CD4-positive, alpha-beta T cell (primary cell): ENCODE measurements around the gene CAMK2B. TPM values are rescaled to one million over a fixed set of nuclear protein-coding genes. Genes with fewer than 3 reads are reported as not detected.

Experiments used
- ATAC-seq: fragments of 200-7000 bp; cut with Tn5 transposase; one replicate; pipeline ENCODE4 v1.10.0; 2022; ENCODE audit warnings: mild to moderate bottlenecking; ENCODE audit not compliant: poor library complexity
- CTCF ChIA-PET: fragments of 350-600 bp; sonication (Branson Sonifier 250); formaldehyde crosslinking; loops from one replicate; lab custom pipeline; 2021; ENCODE audit warnings: antibody characterized with exemption, inconsistent platforms; lab: Charles Lee
- POLR2A ChIA-PET: fragments of 350-600 bp; sonication (Branson Sonifier 250); formaldehyde crosslinking; loops from one replicate; lab custom pipeline; 2021; ENCODE audit warnings: antibody characterized with exemption, inconsistent platforms; lab: Charles Lee
- DNase-seq, 14 experiments: peaks; one replicate each; pipeline ENCODE4 v3.0.0-alpha.2; 2013 to 2020; ENCODE audit warnings: mixed read lengths in 2 of 14
- H3K27ac ChIP-seq, 2 donors: one replicate each; pipeline versions ENCODE4 v1.5.1 to v1.7.0; 2013; ENCODE audit warnings: low read length in 2 of 2, low read depth in 1 of 2, mild to moderate bottlenecking in 1 of 2
- H3K27me3 ChIP-seq, 2 experiments: 1 replicate in 1 of 2; 2 replicates in 1 of 2; pipeline versions ENCODE4 v1.6.1 to v1.7.0; 2013; ENCODE audit warnings: low read length in 2 of 2, control low read depth in 1 of 2, mild to moderate bottlenecking in 1 of 2, moderate library complexity in 1 of 2; ENCODE audit not compliant: insufficient read depth in 2 of 2, control insufficient read depth in 1 of 2
- H3K36me3 ChIP-seq: one replicate; pipeline ENCODE4 v1.6.1; 2013; ENCODE audit warnings: low read length, control low read depth; ENCODE audit not compliant: insufficient read depth
- H3K4me1 ChIP-seq: one replicate; pipeline ENCODE4 v1.6.1; 2013; ENCODE audit warnings: low read length, control low read depth; ENCODE audit not compliant: insufficient read depth
- H3K4me3 ChIP-seq: one replicate; pipeline ENCODE4 v1.5.1; 2013; ENCODE audit warnings: mild to moderate bottlenecking, low read length, moderate library complexity
- H3K9me3 ChIP-seq, 2 experiments: 1 replicate in 1 of 2; 2 replicates in 1 of 2; pipeline versions ENCODE4 v1.6.1 to v1.7.0; 2013; ENCODE audit warnings: low read length in 2 of 2, mild to moderate bottlenecking in 2 of 2, control low read depth in 1 of 2, moderate library complexity in 1 of 2; ENCODE audit not compliant: control insufficient read depth in 1 of 2, insufficient read depth in 1 of 2
- H3K27ac Mint-ChIP-seq: one replicate; pipeline ENCODE4 v1.8.0; 2020; ENCODE audit warnings: mixed read lengths
- H3K27me3 Mint-ChIP-seq: one replicate; pipeline ENCODE4 v1.8.0; 2021; ENCODE audit warnings: mixed read lengths
- H3K36me3 Mint-ChIP-seq: one replicate; pipeline ENCODE4 v1.8.0; 2021; ENCODE audit warnings: low read depth, mixed read lengths
- H3K4me1 Mint-ChIP-seq: one replicate; pipeline ENCODE4 v1.8.0; 2021; ENCODE audit warnings: low read depth, mixed read lengths
- H3K4me3 Mint-ChIP-seq: one replicate; pipeline ENCODE4 v1.8.0; 2020; ENCODE audit warnings: mild to moderate bottlenecking, mixed read lengths
- H3K9me3 Mint-ChIP-seq: one replicate; pipeline ENCODE4 v1.8.0; 2020; ENCODE audit warnings: mixed read lengths
- intact Hi-C, 2 experiments: fragments of 100-400 bp; cut with DNase I in 1 of 2; cut with micrococcal nuclease in 1 of 2; formaldehyde crosslinking; loops; one replicate each; pipeline versions ENCODE4 v1.15.1 to v1.9.0; 2023 to 2025; cut with DNase I, micrococcal nuclease
- total RNA-seq, 174 experiments: library from RNA in 2 of 174; stranded (reverse) in 2 of 174; gene quantifications; one replicate each; pipeline ENCODE4 v1.2.3 and lab custom pipeline; 2021 to 2026
- TF ChIP-seq, protein P1 (sequence below): fragments of 200-600 bp; IDR thresholded peaks from one replicate; pipeline ENCODE4 v1.8.0; 2022; ENCODE audit warnings: antibody characterized with exemption, mild to moderate bottlenecking

Gene CAMK2B
- total RNA-seq, 2 experiments from 2014 or later = not detected

DNA sequence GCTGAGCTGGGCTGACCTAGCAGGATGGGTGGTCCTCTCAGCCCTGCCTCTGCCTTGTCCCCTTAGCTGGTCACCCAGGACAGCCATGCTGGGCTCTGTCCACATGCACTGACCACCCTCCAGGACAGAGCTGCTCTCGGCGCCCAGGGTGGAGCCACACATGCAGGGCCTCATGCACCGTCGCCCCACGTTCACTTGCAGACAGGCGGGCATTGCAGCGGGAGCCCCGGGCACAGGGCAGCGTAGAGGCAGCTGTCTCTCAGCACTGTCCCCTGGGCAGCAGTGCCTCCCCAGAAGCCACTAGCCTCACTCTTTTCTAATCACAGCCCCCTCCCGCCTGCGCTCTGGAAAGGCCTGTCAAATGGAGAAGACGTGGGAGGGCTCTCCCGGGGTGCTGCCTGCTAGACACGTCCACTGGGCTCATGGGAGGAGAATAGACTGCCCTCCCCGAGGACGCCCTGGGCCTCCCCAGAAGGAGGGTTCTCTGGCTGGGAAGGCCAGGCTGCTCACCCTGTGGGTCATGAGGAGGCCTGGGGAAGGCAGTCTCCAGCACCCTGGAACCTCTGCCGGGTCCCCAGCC, 87.2 kb downstream of the CAMK2B start:
- peaks cover 10% of the 10 kb centered on the region for H3K4me1 ChIP-seq
- no peaks in the 10 kb centered on the region for H3K4me1 Mint-ChIP-seq
- H3K27me3 Mint-ChIP-seq = no peaks in the 10 kb centered on the region
- H3K36me3 Mint-ChIP-seq = no peaks in the 10 kb centered on the region
- no peak for ATAC-seq
- H3K4me3 ChIP-seq = no peak overlapping the region
- no peaks in the 10 kb centered on the region for H3K9me3 Mint-ChIP-seq
- H3K27ac ChIP-seq = no peak overlapping the region
- H3K27ac Mint-ChIP-seq = no peak overlapping the region
- ChIA-PET CTCF (no interaction called here), POLR2A (no interaction called here)
- no peaks in the 10 kb centered on the region for H3K27me3 ChIP-seq
- H3K36me3 ChIP-seq = no peaks in the 10 kb centered on the region
- TF ChIP-seq, protein P1, sequence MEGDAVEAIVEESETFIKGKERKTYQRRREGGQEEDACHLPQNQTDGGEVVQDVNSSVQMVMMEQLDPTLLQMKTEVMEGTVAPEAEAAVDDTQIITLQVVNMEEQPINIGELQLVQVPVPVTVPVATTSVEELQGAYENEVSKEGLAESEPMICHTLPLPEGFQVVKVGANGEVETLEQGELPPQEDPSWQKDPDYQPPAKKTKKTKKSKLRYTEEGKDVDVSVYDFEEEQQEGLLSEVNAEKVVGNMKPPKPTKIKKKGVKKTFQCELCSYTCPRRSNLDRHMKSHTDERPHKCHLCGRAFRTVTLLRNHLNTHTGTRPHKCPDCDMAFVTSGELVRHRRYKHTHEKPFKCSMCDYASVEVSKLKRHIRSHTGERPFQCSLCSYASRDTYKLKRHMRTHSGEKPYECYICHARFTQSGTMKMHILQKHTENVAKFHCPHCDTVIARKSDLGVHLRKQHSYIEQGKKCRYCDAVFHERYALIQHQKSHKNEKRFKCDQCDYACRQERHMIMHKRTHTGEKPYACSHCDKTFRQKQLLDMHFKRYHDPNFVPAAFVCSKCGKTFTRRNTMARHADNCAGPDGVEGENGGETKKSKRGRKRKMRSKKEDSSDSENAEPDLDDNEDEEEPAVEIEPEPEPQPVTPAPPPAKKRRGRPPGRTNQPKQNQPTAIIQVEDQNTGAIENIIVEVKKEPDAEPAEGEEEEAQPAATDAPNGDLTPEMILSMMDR = no peak
- DNase-seq = no peak
- intact Hi-C loops = no loop called here
- no peak overlapping the region for H3K4me3 Mint-ChIP-seq
- no peaks in the 10 kb centered on the region for H3K9me3 ChIP-seq

GRCh38 chr7:44237696-44238095, 87.7 kb downstream of the CAMK2B start:
- no peak overlapping the region for H3K4me3 Mint-ChIP-seq
- intact Hi-C loops = no loop called here
- CTCF ChIA-PET = no interaction called here
- POLR2A ChIA-PET = no interaction called here
- no peaks in the 10 kb centered on the region for H3K27me3 Mint-ChIP-seq
- ATAC-seq (no peak), DNase-seq (no peak)
- H3K27me3 ChIP-seq = no peaks in the 10 kb centered on the region
- no peaks in the 10 kb centered on the region for H3K36me3 ChIP-seq
- no peak overlapping the region for H3K27ac Mint-ChIP-seq
- H3K4me1 Mint-ChIP-seq = no peaks in the 10 kb centered on the region
- no peaks in the 10 kb centered on the region for H3K9me3 Mint-ChIP-seq
- no peak overlapping the region for H3K4me3 ChIP-seq
- H3K4me1 ChIP-seq = peaks cover 10% of the 10 kb centered on the region
- H3K27ac ChIP-seq = no peak overlapping the region
- TF ChIP-seq, protein P1 = no peak
- H3K36me3 Mint-ChIP-seq = no peaks in the 10 kb centered on the region
- no peaks in the 10 kb centered on the region for H3K9me3 ChIP-seq

DNA sequence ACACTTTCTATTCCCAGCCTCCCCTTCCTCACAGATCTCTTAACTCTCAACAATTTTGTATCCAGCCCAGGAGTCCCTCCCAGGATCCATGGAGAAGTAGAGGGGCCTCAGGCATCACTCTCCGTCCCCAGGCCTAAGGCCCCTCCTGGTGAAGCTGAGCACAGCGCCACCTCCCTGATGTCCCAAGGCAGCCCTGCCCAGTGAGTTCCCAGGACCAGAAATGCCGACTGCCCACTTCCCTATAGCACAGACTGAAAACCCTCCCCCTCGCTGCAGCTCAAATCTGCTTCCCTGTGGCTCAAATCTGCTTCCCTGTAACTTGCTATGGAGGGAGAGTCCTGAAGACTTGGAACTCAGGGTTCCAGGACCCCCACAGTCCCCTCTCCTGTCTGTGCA, 89.1 kb downstream of the CAMK2B start:
- H3K27me3 Mint-ChIP-seq = no peaks in the 10 kb centered on the region

More for the DNA sequence above, 89.1 kb downstream of the CAMK2B start:
- Histone ChIP-seq H3K4me1 (peaks cover 6% of the 10 kb centered on the region), H3K36me3 (no peaks in the 10 kb centered on the region), H3K27me3 (no peaks in the 10 kb centered on the region), H3K27ac (no peak overlapping the region), H3K9me3 (no peaks in the 10 kb centered on the region), H3K4me3 (no peak overlapping the region)
- ATAC-seq = no peak
- H3K36me3 Mint-ChIP-seq = no peaks in the 10 kb centered on the region
- intact Hi-C loops = no loop called here
- POLR2A ChIA-PET = no interaction called here
- H3K9me3 Mint-ChIP-seq = no peaks in the 10 kb centered on the region
- no peak overlapping the region for H3K27ac Mint-ChIP-seq
- DNase-seq = no peak
- CTCF ChIA-PET = interaction anchor here (0.6 kb wide), 1 partner anchor 155 kb away, joined by 3 read pairs; no protein-coding TSS in a partner anchor
- TF ChIP-seq, protein P1 = no peak
- H3K4me1 Mint-ChIP-seq = no peaks in the 10 kb centered on the region
- no peak overlapping the region for H3K4me3 Mint-ChIP-seq
